Skin of body (tissue), 2 donors: Measurements from ENCODE around the gene PRSS57. TPM values are rescaled to one million over a fixed set of nuclear protein-coding genes. Genes with fewer than 3 reads are reported as not detected.

ENCODE experiments used
- DNase-seq: peaks from one replicate; lab custom pipeline; 2025; lab: John Stamatoyannopoulos, UW
- total RNA-seq: library from RNA; depleted of rRNA; stranded (reverse); fragments of >200 nt; gene quantifications from one replicate; pipeline ENCODE4 v1.2.3, GENCODE V29; 2014

The PRSS57 gene
- total RNA-seq, 1 donor from 2014 or later: 0.69 TPM

DNA sequence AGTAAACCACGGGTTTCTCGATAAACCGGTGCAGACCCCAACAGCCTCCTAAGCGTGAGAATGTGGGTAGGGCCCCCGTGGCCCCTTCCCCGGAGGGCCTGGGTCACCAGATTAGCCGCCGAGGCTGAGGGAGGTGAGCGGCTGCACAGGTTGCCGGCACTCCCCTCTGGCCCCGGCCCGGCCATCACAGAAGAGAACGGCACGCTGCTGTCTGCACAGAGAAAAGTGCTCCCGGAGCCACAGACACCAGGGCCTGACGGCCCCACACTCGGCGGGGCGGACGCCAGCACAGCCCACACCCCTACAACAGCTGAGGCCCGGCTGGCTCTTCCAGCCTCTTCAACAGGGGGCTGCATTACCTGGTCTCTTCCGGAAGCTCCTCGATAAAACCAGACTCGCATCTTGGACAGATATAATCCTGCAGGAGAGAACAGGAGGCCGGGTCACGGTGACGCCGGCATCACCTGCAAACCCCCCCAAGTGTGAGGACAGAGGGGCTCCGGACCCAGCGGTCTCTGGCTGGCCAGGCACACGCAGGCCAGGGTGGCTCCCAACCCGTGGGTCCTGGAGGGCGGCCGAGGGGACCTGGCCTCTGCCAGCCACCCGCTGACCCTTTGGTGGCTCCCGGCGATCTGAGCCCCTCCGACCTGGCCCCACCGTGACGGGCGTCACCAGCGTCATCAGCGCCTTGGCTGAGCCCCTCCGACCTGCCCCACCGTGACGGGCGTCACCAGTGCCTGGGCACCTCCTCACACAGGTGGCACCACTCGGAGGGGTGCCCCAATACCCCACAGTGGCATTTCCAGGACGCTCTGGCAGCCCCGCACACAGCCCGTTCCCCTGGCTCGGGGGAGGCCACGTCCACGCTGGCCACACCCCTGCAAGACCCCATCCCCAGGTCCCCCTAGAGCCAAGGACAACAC is 42.5 kb downstream of the PRSS57 start:
- no peak for DNase-seq

GRCh38 chr19:651991-652390 is 43.3 kb downstream of the PRSS57 start:
- no peak for DNase-seq

DNA sequence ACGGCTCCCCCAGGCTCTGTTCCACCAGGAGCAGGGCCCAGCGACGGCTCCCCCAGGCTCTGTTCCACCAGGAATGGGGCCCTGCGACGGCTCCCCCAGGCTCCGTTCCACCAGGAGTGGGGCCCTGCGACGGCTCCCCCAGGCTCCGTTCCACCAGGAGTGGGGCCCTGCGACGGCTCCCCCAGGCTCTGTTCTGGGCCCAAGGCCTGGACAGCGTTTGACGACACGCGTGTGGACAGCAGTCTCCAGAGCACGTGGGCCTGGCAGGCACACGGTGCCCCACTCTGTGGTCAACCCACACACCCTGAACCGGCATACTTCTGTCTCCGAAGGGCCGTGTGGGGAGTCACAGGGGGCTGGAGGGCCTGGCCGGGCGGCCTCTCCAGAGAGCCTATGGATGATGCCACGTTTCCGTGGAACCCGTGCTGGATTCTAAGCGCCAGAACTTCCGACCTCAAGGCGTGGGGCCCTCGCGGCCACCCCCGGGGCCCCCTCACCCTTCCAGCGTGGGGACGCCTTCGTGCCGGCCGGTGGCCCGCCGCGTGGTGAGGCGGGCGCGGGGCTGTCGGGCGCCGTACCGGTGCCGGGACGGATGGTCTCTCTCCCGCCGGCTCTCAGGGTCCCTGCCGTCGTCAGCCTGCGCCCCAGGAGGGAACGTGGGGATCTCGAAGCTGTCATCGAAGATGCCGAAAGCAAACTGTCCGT is 44.0 kb downstream of the PRSS57 start:
- no peak for DNase-seq

GRCh38 chr19:650121-650520 is 45.1 kb downstream of the PRSS57 start:
- DNase-seq: no peak

DNA sequence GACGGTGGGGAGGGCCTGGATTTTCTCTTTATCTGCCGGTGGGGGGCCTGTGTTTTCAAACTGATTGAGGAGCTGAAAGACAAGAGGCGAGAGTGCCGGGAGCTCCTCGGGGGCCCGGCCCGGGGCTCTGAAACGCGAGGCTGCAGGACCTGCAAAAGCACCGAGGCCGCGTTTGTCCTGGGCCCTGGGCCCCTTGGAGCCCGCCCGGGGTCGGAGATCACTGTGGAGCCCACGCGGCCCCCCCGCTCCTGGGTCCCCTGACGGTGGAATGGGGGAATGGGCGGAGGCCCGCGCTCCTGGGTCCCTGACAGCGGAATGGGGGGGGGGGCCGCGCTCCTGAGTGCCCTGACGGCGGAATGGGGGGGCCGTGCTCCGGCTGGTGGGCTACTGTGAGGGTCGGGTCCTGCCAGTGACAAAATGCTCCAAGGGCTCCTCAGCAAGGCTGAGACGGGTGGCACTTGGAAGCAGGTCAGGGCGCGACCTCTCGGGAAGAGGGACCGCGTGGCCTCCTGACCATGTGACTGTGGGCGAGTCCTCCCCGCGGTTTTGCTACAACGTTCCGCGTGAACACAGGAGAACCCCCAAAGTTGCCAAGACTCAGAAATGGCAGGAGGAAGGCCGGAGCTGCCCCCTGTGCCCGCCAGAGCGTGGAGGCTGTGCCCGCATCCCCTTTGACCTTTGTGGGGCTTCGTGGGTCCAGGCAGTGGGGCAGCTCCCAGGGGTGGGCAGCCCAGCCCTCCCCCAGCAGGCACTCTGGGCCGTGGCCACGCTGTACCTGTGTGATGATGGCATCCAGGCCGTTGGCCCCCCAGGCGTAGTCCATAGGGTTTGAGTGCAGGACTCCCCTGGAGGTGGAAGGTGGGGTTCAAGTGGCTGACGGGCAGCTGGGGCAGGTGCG is 46.1 kb downstream of the PRSS57 start:
- no peak for DNase-seq

GRCh38 chr19:648305-648704 is 46.9 kb downstream of the PRSS57 start:
- no peak for DNase-seq

DNA sequence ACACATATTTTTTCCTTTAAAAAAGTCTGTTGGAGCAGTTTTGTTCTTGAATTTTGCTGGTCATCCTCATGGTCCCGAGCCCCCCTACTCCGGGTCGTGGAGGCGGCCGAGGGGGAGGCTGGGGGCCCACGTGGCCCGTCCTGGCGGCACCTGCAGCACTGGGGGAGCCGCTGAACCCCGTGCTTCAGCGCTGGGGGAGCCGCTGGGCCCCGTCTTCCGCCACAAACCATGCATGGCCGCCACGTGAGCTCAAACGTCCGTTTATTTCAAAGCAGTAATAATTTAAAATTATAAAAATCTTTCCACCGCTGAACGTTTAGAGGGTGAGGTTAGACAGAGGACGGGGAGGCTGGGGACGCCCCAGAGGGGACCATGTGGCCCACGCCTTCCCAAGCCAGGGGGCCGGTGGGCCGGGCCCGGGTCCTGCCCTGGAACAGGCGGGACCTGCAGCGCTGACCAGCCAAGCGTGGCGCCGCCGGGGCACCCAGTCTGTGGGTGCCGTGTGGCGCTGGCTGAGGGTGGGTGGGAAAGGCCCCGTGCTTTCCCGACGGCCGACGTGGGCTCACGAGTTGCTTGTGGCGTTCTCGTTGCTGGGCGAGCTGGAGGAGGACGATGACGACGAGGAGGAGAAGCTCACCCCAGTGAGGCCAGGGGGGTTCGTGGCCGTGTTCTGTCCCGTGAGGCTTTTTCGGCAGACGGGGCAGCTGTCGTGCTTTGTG is 47.5 kb downstream of the PRSS57 start:
- no peak for DNase-seq

DNA sequence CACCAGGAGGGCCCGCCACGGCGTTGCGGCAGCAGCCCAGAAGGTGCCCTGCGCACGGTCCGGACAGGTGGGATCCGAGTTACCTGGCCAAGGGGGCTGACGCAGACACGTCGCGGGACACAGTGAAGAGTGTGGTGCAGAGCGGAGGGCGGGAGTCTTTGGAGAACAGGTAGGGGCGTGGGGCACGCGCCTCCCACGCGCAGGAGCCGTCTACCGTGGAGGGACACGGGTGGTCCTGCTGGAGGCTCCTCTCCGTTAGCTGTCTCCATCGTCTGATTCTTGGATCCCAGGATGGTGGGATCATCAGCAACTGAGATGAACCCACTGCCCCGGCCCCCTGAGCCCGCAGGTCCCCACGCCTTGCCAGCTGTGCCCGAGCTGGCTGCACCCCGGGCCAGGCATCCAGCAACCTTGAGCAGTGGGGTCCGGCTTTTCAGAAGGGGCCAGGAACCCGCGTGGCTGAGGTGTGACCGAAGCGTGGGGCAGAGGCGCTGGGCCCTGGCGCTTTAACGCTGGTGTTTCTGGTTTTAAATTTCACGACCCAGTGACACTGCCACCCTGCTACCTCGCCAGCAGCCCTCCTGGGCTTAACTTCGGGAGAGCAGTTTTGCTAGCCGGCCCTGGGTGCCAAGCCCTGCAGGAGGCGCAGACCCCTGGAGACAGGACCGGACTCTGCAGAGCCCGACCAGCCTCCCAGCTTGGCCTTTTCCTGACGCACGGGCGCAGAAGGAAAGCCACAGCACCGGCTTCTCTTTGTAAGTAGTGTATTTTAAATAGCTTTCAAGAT is 48.3 kb downstream of the PRSS57 start:
- DNase-seq: no peak

DNA sequence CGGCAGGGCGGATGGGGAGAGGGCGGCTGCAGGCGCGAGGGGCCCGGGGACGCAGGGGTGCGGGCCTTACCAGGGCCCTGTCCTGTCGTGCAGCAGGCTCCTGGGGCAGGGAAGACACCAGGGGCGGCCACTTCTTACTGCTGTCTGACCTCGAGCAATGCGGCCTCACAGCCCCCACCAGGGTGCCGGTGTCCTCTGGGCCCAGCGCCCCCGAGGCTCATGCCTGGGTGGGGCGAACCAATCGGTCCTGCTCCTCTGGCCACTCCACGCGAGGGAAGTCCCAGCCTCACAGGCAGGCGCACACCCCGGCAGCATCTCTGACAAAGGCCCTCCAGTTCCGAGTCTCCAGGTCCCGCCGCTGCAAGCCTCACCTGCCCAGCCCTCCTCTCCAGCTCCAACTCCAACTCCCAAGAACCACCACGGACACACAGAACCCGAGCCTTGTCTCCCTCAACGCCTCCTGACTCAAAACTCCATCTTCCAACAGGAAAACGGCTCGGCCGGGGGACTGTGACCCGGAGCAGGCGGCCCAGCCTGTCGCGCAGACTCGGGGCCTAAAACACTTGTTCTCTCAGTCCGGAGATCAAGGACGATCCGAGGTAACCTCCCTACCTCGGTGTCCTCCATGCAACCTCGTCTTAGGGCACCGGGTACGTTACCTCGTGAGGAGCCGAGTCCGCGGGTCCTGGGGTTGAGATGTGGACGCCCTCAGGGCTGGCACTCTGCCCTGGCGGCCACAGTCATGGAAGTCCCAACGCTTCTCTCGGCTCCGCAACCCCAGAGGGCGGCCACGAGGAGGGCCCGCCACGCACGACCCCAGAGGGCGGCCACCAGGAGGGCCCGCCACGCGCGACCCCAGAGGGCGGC is 49.1 kb downstream of the PRSS57 start:
- DNase-seq: no peak

DNA sequence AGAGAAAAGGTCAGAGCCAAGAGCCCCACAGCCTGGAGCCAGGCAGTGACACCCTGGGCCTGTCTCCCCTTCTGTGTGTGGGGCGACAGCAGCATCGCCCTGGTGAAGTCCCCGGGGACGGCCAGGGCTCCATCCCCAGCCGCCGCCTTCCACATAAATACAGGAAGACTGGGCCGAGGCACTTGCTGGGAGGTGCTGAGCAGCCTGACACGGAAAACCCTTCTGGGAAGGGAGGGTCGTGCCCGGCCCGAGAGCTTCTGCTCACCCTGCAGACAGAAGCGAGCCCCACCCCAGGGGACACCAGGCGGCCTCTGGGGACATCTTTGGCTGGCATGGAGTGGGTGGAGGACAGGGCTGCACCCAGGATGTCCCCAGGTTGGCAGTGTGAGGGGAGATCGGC is 50.5 kb downstream of the PRSS57 start:
- DNase-seq: no peak

DNA sequence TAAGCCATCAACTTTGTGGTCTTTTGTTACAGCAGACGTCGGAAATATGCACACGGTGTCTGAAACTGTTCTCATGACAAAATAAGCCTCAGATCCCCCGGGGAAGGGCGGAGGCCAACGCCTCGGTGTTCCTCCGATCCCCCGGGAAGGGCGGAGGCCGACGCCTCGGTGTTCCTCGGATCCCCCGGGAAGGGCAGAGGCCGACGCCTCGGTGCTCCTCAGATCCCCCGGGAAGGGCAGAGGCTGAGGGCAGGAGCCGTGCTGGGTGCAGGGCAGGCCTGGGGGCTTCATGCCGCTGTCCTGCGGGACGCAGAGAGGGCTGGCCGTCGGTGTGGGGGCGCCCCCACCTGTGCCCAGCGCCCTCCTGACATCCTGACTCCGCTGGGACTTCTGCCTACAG is 50.9 kb downstream of the PRSS57 start:
- DNase-seq: no peak

GRCh38 chr19:643736-644135 is 51.5 kb downstream of the PRSS57 start:
- DNase-seq: no peak

- DNase-seq: no peak
These were observed 52.2 kb downstream of the PRSS57 start for GRCh38 chr19:642767-643727.

GRCh38 chr19:641702-642101 is 53.5 kb downstream of the PRSS57 start:
- DNase-seq: no peak

DNA sequence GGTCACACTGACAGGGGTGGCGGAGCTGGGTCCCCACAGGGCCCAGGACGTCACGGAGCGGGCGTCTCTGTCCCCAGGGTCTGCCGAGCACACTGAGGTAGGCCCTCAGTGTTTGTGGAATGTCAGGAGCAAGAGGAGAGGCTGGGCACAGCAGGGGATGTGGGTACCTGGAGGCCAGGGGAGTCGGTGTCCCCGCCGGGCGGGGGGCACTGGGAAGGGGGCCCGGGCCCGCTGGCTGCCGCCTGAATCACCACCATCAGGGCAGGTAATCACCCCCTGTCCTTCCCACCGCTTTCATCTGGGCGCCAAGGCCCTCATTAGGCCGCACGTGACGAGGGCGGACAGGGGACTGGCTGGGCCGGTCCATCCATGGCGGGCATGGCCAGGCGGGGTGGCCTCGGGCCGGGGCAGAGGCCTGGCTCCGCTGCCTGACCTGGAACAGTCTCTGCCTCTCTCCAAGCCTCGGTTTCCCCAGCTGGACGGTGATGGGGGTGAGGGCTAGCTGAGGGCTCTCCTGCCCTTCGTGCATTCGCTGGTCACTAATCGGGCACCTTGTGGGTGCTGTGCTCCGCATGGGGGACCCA is 54.6 kb downstream of the PRSS57 start:
- no peak for DNase-seq

DNA sequence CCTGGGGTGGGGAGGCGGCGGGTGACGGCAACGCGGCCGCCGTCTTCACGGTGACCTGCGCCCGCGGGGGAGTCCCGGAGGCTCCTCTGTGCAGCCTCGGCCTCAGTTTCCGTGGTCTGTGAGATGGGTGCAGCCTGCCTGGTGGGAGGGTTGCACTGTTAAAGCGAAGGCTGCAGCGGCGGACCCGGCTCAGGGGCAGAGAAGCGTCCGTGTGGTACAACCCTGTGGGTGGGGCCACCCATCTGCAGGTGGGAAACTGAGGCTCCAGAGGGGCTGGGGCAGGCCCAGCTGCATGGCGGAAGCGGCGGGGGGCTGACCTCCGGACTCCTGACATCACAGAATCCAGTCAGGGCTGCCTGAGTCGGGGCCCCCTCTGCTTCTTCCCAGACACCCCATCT is 55.1 kb downstream of the PRSS57 start:
- DNase-seq: no peak

- peak; percentile 37 for DNase-seq
These were observed 55.7 kb downstream of the PRSS57 start, which contains the start of gene FGF22 for GRCh38 chr19:639253-640160. Gene FGF22, plus strand, starts transcription at chr19:639879. Its CDS starts 47 bp downstream, at chr19:639926.
